MM.1S (cell line): ENCODE measurements around the gene DAB2IP.

Experiments
- EZH2 ChIP-seq: fragments of 300-600 bp; sonication (generic); optimal IDR thresholded peaks from 2 replicates; pipeline ENCODE3; 2017; ENCODE audit warnings: low read depth, mild to moderate bottlenecking, antibody characterized with exemption, low read length, mixed read lengths
- TF ChIP-seq, protein P1 (sequence below): fragments of 300-600 bp; sonication (generic); IDR thresholded peaks from 2 replicates; pipeline ENCODE4 v1.5.1; 2016; ENCODE audit warnings: antibody characterized with exemption, low read length, mixed read lengths

DNA sequence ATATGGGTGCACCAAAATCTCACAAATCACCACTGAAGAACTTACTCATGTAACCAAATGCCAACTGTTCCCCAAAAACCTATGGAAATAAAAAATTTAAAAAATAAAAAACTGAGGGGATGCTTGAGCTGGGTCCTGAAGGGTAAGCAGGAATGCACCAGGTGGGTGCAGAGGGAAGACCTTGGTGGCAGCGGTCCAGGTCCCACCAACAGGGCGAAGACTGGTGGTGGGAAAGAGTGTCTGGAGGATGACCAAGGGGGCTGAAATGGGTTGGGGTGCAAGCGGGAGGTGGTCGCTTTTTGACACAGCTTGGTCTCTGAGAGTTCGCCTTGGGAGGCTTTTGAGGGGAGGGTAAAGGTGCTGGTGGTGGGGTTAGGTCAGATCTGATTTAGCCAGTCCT, 3.3 kb upstream of the DAB2IP start:
- TF ChIP-seq, protein P1, sequence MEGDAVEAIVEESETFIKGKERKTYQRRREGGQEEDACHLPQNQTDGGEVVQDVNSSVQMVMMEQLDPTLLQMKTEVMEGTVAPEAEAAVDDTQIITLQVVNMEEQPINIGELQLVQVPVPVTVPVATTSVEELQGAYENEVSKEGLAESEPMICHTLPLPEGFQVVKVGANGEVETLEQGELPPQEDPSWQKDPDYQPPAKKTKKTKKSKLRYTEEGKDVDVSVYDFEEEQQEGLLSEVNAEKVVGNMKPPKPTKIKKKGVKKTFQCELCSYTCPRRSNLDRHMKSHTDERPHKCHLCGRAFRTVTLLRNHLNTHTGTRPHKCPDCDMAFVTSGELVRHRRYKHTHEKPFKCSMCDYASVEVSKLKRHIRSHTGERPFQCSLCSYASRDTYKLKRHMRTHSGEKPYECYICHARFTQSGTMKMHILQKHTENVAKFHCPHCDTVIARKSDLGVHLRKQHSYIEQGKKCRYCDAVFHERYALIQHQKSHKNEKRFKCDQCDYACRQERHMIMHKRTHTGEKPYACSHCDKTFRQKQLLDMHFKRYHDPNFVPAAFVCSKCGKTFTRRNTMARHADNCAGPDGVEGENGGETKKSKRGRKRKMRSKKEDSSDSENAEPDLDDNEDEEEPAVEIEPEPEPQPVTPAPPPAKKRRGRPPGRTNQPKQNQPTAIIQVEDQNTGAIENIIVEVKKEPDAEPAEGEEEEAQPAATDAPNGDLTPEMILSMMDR = no peak
- no peak for TF ChIP-seq EZH2
